ENCODE data around the gene DPAGT1. TPM values are rescaled to one million over a fixed set of nuclear protein-coding genes. Genes with fewer than 3 reads are reported as not detected.

DPAGT1 gene
- total RNA-seq, 1 donor from 2014 or later: 18.2 TPM

- Histone ChIP-seq H3K27ac (peak overlapping the region; percentile 95), H3K4me1 (peaks cover 29% of the 10 kb centered on the region), H3K9me3 (no peaks in the 10 kb centered on the region), H3K36me3 (peaks cover 0 to 21% of the 10 kb centered on the region in 2 donors), H3K27me3 (no peaks in the 10 kb centered on the region), H3K4me3 (peak overlapping the region; percentile 59 to 92)
- intact Hi-C loops (cut with DNase I): loop anchor here (10.0 kb wide), 1 partner anchor 111 kb away; the partner anchor contains the start of gene CBL
- DNase-seq (ENCODE audit: extremely low spot score in 2 of 2): no peak
- TF ChIP-seq CTCF (IDR thresholded peaks at IDR 0.05): no peak
- peak in 1 of 2 donors; percentile 25 for TF ChIP-seq POLR2AphosphoS5 (IDR thresholded peaks at IDR 0.05; ENCODE audit: insufficient read depth in 1 of 2, low read depth in 1 of 2)
Observed at GRCh38 chr11:119093942-119094815, 7.5 kb downstream of the DPAGT1 start.

GRCh38 chr11:119092880-119093842, 8.5 kb downstream of the DPAGT1 start:
- TF ChIP-seq POLR2A (IDR thresholded peaks at IDR 0.05) (no peak), CTCF (IDR thresholded peaks at IDR 0.05) (no peak), POLR2AphosphoS5 (IDR thresholded peaks at IDR 0.05; ENCODE audit: insufficient read depth in 1 of 2, low read depth in 1 of 2) (no peak)
- no peak for DNase-seq (ENCODE audit: extremely low spot score in 2 of 2)
- Histone ChIP-seq H3K9me3 (no peaks in the 10 kb centered on the region), H3K4me1 (peaks cover 29% of the 10 kb centered on the region), H3K4me3 (peak overlapping the region in 1 of 2 donors; percentile 92), H3K27me3 (no peaks in the 10 kb centered on the region), H3K36me3 (peaks cover 0 to 18% of the 10 kb centered on the region in 2 donors), H3K27ac (peak overlapping the region; percentile 95)
- intact Hi-C loops (cut with DNase I): loop anchor here (10.0 kb wide), 1 partner anchor 112 kb away; the partner anchor contains the start of gene CBL

GRCh38 chr11:119091966-119092879, 9.4 kb downstream of the DPAGT1 start:
- H3K27ac ChIP-seq: no peak overlapping the region
- no peak for DNase-seq (ENCODE audit: extremely low spot score in 2 of 2)
- TF ChIP-seq POLR2AphosphoS5 (IDR thresholded peaks at IDR 0.05; ENCODE audit: insufficient read depth in 1 of 2, low read depth in 1 of 2): no peak
- H3K4me3 ChIP-seq: no peak overlapping the region
- intact Hi-C loops (cut with DNase I): loop anchor here (10.0 kb wide), 1 partner anchor 113 kb away; the partner anchor contains the start of gene CBL
- no peaks in the 10 kb centered on the region for H3K27me3 ChIP-seq
- peaks cover 0 to 8% of the 10 kb centered on the region in 2 donors for H3K36me3 ChIP-seq
- peaks cover 29% of the 10 kb centered on the region for H3K4me1 ChIP-seq
- no peaks in the 10 kb centered on the region for H3K9me3 ChIP-seq

GRCh38 chr11:119091178-119091577, 10.5 kb downstream of the DPAGT1 start:
- DNase-seq (ENCODE audit: extremely low spot score in 2 of 2): no peak
- Histone ChIP-seq H3K9me3 (no peaks in the 10 kb centered on the region), H3K4me1 (peaks cover 31% of the 10 kb centered on the region), H3K4me3 (no peak overlapping the region), H3K36me3 (no peaks in the 10 kb centered on the region), H3K27ac (no peak overlapping the region), H3K27me3 (no peaks in the 10 kb centered on the region)
- TF ChIP-seq POLR2AphosphoS5 (IDR thresholded peaks at IDR 0.05; ENCODE audit: insufficient read depth in 1 of 2, low read depth in 1 of 2): no peak
- TF ChIP-seq POLR2A (IDR thresholded peaks at IDR 0.05): no peak
- no peak for TF ChIP-seq CTCF (IDR thresholded peaks at IDR 0.05)
- intact Hi-C loops (cut with DNase I): loop anchor here (10.0 kb wide), 1 partner anchor 114 kb away; the partner anchor contains the start of gene CBL
